SU-DHL-6 (cell line): Measurements from ENCODE around the gene ADARB2.
"Not testable (repeated sequence)": the region's sequence is repeated elsewhere in the genome, so short reads cannot be mapped to it uniquely, and the experiment has no call there.

Source experiments
- H2AFZ ChIP-seq: fragments of 200-600 bp; sonication (generic); 2 replicates; pipeline ENCODE4 v1.6.1; 2014; ENCODE audit warnings: low read depth, mild to moderate bottlenecking, moderate library complexity, mixed read lengths, antibody characterized with exemption, low read length; ENCODE audit not compliant: severe bottlenecking
- H3F3A ChIP-seq: fragments of 200-600 bp; shearing (Covaris generic); 2 replicates; pipeline ENCODE4 v1.6.0; 2016; ENCODE audit warnings: antibody characterized with exemption, mild to moderate bottlenecking; ENCODE audit not compliant: insufficient read depth
- H3K27ac ChIP-seq: fragments of 200-600 bp; sonication (generic); 2 replicates; pipeline ENCODE4 v1.5.1; 2016; ENCODE audit warnings: low read depth, mild to moderate bottlenecking, low read length, moderate library complexity, mixed read lengths
- H3K27me3 ChIP-seq: fragments of 200-600 bp; sonication (generic), shearing (Covaris generic); 2 replicates; pipeline ENCODE4 v1.6.0; 2014; ENCODE audit warnings: mild to moderate bottlenecking, low read length
- H3K36me3 ChIP-seq: fragments of 200-600 bp; sonication (generic); 2 replicates; pipeline ENCODE4 v1.6.1; 2014; ENCODE audit warnings: mild to moderate bottlenecking, low read length, mixed read lengths
- H3K4me2 ChIP-seq: fragments of 300-600, 200-600 bp; shearing (Covaris generic), sonication (generic); 2 replicates; pipeline ENCODE4 v1.6.0; 2014; ENCODE audit warnings: low read length, low read depth, mild to moderate bottlenecking; ENCODE audit not compliant: poor library complexity, severe bottlenecking
- H3K4me3 ChIP-seq: fragments of 200-600 bp; sonication (generic); 2 replicates; pipeline ENCODE4 v1.5.1; 2014; ENCODE audit warnings: antibody characterized with exemption, low read length, mild to moderate bottlenecking, mixed read lengths; ENCODE audit not compliant: insufficient read depth, poor library complexity, severe bottlenecking
- H3K79me2 ChIP-seq: fragments of 200-600 bp; sonication (generic); 2 replicates; pipeline ENCODE4 v1.6.1; 2014; ENCODE audit warnings: mild to moderate bottlenecking, low read length, moderate library complexity; ENCODE audit not compliant: insufficient read depth
- H3K9ac ChIP-seq: fragments of 200-600 bp; sonication (generic); 2 replicates; pipeline ENCODE4 v1.7.0; 2014; ENCODE audit warnings: mild to moderate bottlenecking, low read length
- H3K9me2 ChIP-seq: fragments of 200-600 bp; sonication (generic); replicated peaks from 2 replicates; pipeline ENCODE4 v1.6.1; 2014; ENCODE audit warnings: low read length; ENCODE audit not compliant: insufficient read depth
- H3K9me3 ChIP-seq: fragments of 200-600 bp; sonication (generic); 2 replicates; pipeline ENCODE4 v1.6.1; 2014; ENCODE audit warnings: low read length, mixed read lengths; ENCODE audit not compliant: insufficient read depth
- H4K20me1 ChIP-seq: fragments of 200-600 bp; sonication (generic); 2 replicates; pipeline ENCODE4 v1.6.1; 2014; ENCODE audit warnings: low read depth, mild to moderate bottlenecking, antibody characterized with exemption, low read length, moderate library complexity, mixed read lengths
- EZH2phosphoT487 ChIP-seq: fragments of 200-600 bp; sonication (generic), shearing (Covaris generic); conservative IDR thresholded peaks from 2 replicates; pipeline ENCODE4 v1.6.1; 2018; ENCODE audit warnings: mild to moderate bottlenecking, antibody characterized with exemption, low read length, moderate library complexity, mixed read lengths
- TF ChIP-seq, protein P1 (sequence below): fragments of 200-600 bp; sonication (generic); IDR thresholded peaks from one replicate; pipeline ENCODE4 v1.5.1; 2017; ENCODE audit warnings: antibody characterized with exemption, mild to moderate bottlenecking, low read length, moderate library complexity; ENCODE audit not compliant: insufficient read depth, poor library complexity, severe bottlenecking

Gene ADARB2

GRCh38 chr10:1624240-1624639 lies 113.1 kb downstream of the ADARB2 start:
- Histone ChIP-seq H3K9me2 (no peaks in the 10 kb centered on the region), H3K4me3 (no peak overlapping the region), H3K9me3 (no peaks in the 10 kb centered on the region), H2AFZ (no peak overlapping the region), H3K4me2 (no peak overlapping the region), H3K36me3 (no peaks in the 10 kb centered on the region; the same call in 1 of the 2 replicates), H3K79me2 (no peaks in the 10 kb centered on the region), H4K20me1 (no peaks in the 10 kb centered on the region), H3K27me3 (no peaks in the 10 kb centered on the region), H3K27ac (no peak overlapping the region), H3K9ac (no peak overlapping the region), H3F3A (no peaks in the 10 kb centered on the region)
- TF ChIP-seq EZH2phosphoT487: no peak
- TF ChIP-seq, protein P1, sequence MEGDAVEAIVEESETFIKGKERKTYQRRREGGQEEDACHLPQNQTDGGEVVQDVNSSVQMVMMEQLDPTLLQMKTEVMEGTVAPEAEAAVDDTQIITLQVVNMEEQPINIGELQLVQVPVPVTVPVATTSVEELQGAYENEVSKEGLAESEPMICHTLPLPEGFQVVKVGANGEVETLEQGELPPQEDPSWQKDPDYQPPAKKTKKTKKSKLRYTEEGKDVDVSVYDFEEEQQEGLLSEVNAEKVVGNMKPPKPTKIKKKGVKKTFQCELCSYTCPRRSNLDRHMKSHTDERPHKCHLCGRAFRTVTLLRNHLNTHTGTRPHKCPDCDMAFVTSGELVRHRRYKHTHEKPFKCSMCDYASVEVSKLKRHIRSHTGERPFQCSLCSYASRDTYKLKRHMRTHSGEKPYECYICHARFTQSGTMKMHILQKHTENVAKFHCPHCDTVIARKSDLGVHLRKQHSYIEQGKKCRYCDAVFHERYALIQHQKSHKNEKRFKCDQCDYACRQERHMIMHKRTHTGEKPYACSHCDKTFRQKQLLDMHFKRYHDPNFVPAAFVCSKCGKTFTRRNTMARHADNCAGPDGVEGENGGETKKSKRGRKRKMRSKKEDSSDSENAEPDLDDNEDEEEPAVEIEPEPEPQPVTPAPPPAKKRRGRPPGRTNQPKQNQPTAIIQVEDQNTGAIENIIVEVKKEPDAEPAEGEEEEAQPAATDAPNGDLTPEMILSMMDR: no peak

- Histone ChIP-seq H3K4me2 (no peak overlapping the region), H3F3A (no peaks in the 10 kb centered on the region), H3K9me3 (no peaks in the 10 kb centered on the region), H3K79me2 (no peaks in the 10 kb centered on the region), H2AFZ (no peak overlapping the region), H3K27me3 (no peaks in the 10 kb centered on the region), H3K9ac (no peak overlapping the region), H3K9me2 (no peaks in the 10 kb centered on the region), H3K36me3 (no peaks in the 10 kb centered on the region; the same call in 1 of the 2 replicates), H3K4me3 (no peak overlapping the region), H4K20me1 (no peaks in the 10 kb centered on the region), H3K27ac (no peak overlapping the region)
- TF ChIP-seq, protein P1: no peak
- no peak for TF ChIP-seq EZH2phosphoT487
These were observed 116.5 kb downstream of the ADARB2 start for GRCh38 chr10:1620803-1621202.

GRCh38 chr10:1617376-1618317 lies 119.7 kb downstream of the ADARB2 start:
- H3K4me3 ChIP-seq, H3K9ac ChIP-seq, H3K9me3 ChIP-seq, H4K20me1 ChIP-seq, H3K9me2 ChIP-seq, H2AFZ ChIP-seq, H3K36me3 ChIP-seq, H3K79me2 ChIP-seq, H3K27ac ChIP-seq, H3F3A ChIP-seq, H3K27me3 ChIP-seq, H3K4me2 ChIP-seq: not testable (repeated sequence)

DNA sequence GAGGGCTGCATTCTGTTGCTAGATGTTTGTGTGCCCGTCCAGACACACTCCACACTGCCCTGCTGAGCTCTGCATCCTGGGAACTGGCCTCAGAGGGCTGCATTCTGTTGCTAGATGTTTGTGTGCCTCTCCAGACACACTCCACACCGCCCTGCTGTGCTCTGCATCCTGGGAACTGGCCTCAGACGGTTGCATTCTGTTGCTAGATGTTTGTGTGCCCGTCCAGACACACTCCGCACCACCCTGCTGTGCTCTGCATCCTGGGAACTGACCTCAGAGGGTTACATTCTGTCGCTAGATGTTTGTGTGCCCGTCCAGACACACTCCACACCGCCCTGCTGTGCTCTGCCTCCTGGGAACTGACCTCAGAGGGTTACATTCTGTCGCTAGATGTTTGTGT lies 120.6 kb downstream of the ADARB2 start:
- not testable (repeated sequence) for H3K4me2 ChIP-seq, H3K27ac ChIP-seq

More for the DNA sequence above, 120.6 kb downstream of the ADARB2 start:
- H3K9ac ChIP-seq, H4K20me1 ChIP-seq, H3K9me2 ChIP-seq, H3K27me3 ChIP-seq, H3F3A ChIP-seq, H3K79me2 ChIP-seq, H3K4me3 ChIP-seq, H3K9me3 ChIP-seq, H2AFZ ChIP-seq, H3K36me3 ChIP-seq: not testable (repeated sequence)
